Heart left ventricle (tissue), 16 donors: ENCODE results near the gene RAD51B. TPM values are rescaled to one million over a fixed set of nuclear protein-coding genes. Genes with fewer than 3 reads are reported as not detected.

Source experiments
- ATAC-seq, 4 donors: fragments of 200-7000 bp; cut with Tn5 transposase; one replicate each; pipeline ENCODE4 v1.9.1; 2020 to 2022; ENCODE audit warnings: moderate library complexity in 4 of 4, mild to moderate bottlenecking in 3 of 4, moderate number of reproducible peaks in 1 of 4
- DNase-seq, 5 donors: peaks; one replicate each; pipeline ENCODE4 v3.0.0-alpha.2; 2020
- H3K27ac ChIP-seq, 12 donors: fragments of 200-600 bp; sonication (generic) in 4 of 12; one replicate each; pipeline versions ENCODE4 v1.5.0 to v1.8.0; 2016 to 2022; ENCODE audit warnings: mild to moderate bottlenecking in 2 of 12
- H3K27me3 ChIP-seq, 9 donors: fragments of 200-600 bp; sonication (generic) in 2 of 9; one replicate each; pipeline versions ENCODE4 v1.5.1 to v1.8.0; 2016 to 2022; ENCODE audit warnings: mild to moderate bottlenecking in 3 of 9
- H3K36me3 ChIP-seq, 9 donors: fragments of 200-600 bp; sonication (generic) in 2 of 9; one replicate each; pipeline versions ENCODE4 v1.5.0 to v1.8.0; 2018 to 2022; ENCODE audit warnings: mild to moderate bottlenecking in 2 of 9
- H3K4me1 ChIP-seq, 12 donors: fragments of 200-600 bp; sonication (generic) in 4 of 12; one replicate each; pipeline versions ENCODE4 v1.5.0 to v1.8.0; 2016 to 2022; ENCODE audit warnings: mild to moderate bottlenecking in 3 of 12
- H3K4me3 ChIP-seq, 12 donors: fragments of 200-600 bp; sonication (generic) in 4 of 12; one replicate each; pipeline versions ENCODE4 v1.5.0 to v1.8.0; 2017 to 2022; ENCODE audit warnings: mild to moderate bottlenecking in 9 of 12, moderate library complexity in 4 of 12
- H3K9me3 ChIP-seq, 12 donors: fragments of 200-600 bp; sonication (generic) in 4 of 12; one replicate each; pipeline versions ENCODE4 v1.5.0 to v1.8.0; 2016 to 2022; ENCODE audit warnings: mild to moderate bottlenecking in 1 of 12
- POLR2A ChIP-seq, 2 donors: fragments of 450-650 bp; IDR thresholded peaks; one replicate each; pipeline ENCODE4 v1.6.1; 2017; ENCODE audit warnings: antibody characterized with exemption in 2 of 2, mild to moderate bottlenecking in 2 of 2, moderate library complexity in 2 of 2
- WGBS, 4 donors: extraction: QIAGEN DNeasy Blood & Tissue Kit in 2 of 4; methylation state at CpG; one replicate each; pipeline versions ENCODE4 v1.1.5 to v1.1.7; 2013 to 2018; 5-methylcytosine and 5-hydroxymethylcytosine counted together
- intact Hi-C, 10 donors: fragments of 100-400 bp; cut with DNase I; formaldehyde crosslinking; loops; one replicate each; pipeline versions ENCODE4 v1.11.1 to v1.14.2; 2022
- polyA plus RNA-seq, 2 donors: library from polyadenylated mRNA; stranded (reverse); fragments of 200-250 nt; gene quantifications; one replicate each; pipeline ENCODE4 v1.2.3, GENCODE V29; 2013
- total RNA-seq, 9 donors: library from RNA; depleted of rRNA in 2 of 9; stranded (reverse); fragments of >200 nt in 2 of 9; fragmentation: NEBNext Ultra II Directional in 3 of 9; extraction: Animal tissue kit (Norgen Biotek cat#: 25700) in 3 of 9; gene quantifications; one replicate each; pipeline versions ENCODE4 v1.1.0 to v1.2.4, GENCODE V29; 2016 to 2023
- TF ChIP-seq, protein P1 (sequence below), 12 donors: fragments of 200-600 bp; sonication (generic) in 4 of 12; IDR thresholded peaks; one replicate each; pipeline versions ENCODE4 v1.5.0 to v1.8.0; 2018 to 2022; ENCODE audit warnings: antibody characterized with exemption in 12 of 12, mild to moderate bottlenecking in 5 of 12
- donor health status: ischemic (EF 13 %, LVEDD 7.1; RV severe dilation, severe dysfunction).
- donor health status: healthy with polysubstance abuse.
- donor health status: DM: no; HTN: yes; CAD: no.
- donor health status: DM: no; HTN: no; CAD: no.
- donor health status: ischemic (EF 25% LVEDD 6.9; RV normal size, moderate dysfunction).
- donor health status: ischemic (EF 25% LVEDD 5.7; RV mildly dilated, moderate dysfunction).
- donor health status: healthy.
- donor health status: DM: yes; HTN: yes; CAD: no.
- donor health status: ischemic (EF 35%, LVEDD 5.7; RV mildly dilated, moderate dysfunction).
- donor health status: nonischemic (EF 11% LVEDD 7.7; RV severe dilation, severe dysfunction).
- donor health status: DM: yes; HTN: yes; CAD: no.
- donor health status: PGD.
- donor health status: ischemic (EF 29% LVEDD 5.4; RV normal size, mild dysfunction).
- donor health status: nonischemic (EF 23%, LVEDD 6.1; RV moderate dilation, normal function).

The RAD51B gene
- total and polyA plus RNA-seq, 11 donors = 1.3 to 11.3 (median 3.2) TPM

DNA sequence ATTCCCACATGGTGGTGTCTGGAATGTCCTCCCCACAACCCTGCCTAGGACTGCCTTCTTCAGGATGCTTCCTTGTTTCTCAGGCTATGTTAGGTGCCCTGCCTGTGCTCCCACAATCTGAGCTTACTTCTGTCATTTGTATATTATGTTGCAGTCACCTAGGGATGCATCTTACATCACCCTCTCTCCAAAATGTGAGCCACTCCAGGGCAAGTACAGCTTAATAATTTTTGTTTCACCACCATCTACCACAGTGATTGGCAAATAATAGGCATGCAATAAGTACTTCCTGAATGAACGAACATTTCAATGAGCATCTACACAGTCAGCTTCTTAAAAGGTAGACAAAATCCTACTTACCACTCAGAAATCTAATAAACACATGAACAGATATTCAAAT is 40.8 kb upstream of the RAD51B start:
- H3K4me1 ChIP-seq = no peaks in the 10 kb centered on the region
- H3K4me3 ChIP-seq = no peak overlapping the region
- intact Hi-C loops = no loop called here
- no peak for ATAC-seq
- H3K36me3 ChIP-seq = peaks cover 0 to 100% (median 100%) of the 10 kb centered on the region in 9 donors
- DNase-seq = no peak
- H3K9me3 ChIP-seq = no peaks in the 10 kb centered on the region
- H3K27ac ChIP-seq = no peak overlapping the region
- TF ChIP-seq POLR2A (IDR thresholded peaks at IDR 0.05) = no peak
- TF ChIP-seq, protein P1, sequence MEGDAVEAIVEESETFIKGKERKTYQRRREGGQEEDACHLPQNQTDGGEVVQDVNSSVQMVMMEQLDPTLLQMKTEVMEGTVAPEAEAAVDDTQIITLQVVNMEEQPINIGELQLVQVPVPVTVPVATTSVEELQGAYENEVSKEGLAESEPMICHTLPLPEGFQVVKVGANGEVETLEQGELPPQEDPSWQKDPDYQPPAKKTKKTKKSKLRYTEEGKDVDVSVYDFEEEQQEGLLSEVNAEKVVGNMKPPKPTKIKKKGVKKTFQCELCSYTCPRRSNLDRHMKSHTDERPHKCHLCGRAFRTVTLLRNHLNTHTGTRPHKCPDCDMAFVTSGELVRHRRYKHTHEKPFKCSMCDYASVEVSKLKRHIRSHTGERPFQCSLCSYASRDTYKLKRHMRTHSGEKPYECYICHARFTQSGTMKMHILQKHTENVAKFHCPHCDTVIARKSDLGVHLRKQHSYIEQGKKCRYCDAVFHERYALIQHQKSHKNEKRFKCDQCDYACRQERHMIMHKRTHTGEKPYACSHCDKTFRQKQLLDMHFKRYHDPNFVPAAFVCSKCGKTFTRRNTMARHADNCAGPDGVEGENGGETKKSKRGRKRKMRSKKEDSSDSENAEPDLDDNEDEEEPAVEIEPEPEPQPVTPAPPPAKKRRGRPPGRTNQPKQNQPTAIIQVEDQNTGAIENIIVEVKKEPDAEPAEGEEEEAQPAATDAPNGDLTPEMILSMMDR (IDR thresholded peaks at IDR 0.05) = no peak
- 86 to 93% (median 88%) methylated on average over 1 of the region's 1 CpG for WGBS, 4 donors
- H3K27me3 ChIP-seq = no peaks in the 10 kb centered on the region

DNA sequence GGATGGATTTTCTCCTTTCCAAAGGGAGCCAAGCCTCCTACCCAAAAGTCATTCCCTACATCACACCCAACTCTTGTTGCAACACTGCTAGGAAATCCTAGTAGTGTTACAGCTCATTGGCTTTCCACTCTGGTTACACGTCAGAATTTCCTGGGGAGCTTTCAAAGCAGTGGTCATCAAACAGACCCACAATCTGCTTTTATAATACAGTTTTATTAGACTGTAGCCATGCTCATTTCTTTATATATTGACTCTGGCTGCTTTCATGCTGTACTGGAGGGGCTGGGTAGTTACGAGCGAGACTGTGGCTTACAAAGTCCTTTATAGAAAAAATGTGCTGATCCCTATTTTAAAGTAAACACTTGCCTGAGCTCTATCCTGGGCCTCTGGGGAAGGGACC is 37.5 kb upstream of the RAD51B start:
- ATAC-seq (no peak), DNase-seq (no peak)
- Histone ChIP-seq H3K27me3 (no peaks in the 10 kb centered on the region), H3K4me1 (peaks cover 0 to 7% (median 0%) of the 10 kb centered on the region in 12 donors), H3K27ac (no peak overlapping the region), H3K36me3 (peaks cover 0 to 100% (median 100%) of the 10 kb centered on the region in 9 donors), H3K9me3 (no peaks in the 10 kb centered on the region), H3K4me3 (no peak overlapping the region)
- 33 to 93% (median 59%) methylated on average over 3 of the region's 3 CpGs for WGBS, 4 donors
- intact Hi-C loops = no loop called here
- TF ChIP-seq POLR2A (IDR thresholded peaks at IDR 0.05) = no peak
- TF ChIP-seq, protein P1 (IDR thresholded peaks at IDR 0.05) = no peak

DNA sequence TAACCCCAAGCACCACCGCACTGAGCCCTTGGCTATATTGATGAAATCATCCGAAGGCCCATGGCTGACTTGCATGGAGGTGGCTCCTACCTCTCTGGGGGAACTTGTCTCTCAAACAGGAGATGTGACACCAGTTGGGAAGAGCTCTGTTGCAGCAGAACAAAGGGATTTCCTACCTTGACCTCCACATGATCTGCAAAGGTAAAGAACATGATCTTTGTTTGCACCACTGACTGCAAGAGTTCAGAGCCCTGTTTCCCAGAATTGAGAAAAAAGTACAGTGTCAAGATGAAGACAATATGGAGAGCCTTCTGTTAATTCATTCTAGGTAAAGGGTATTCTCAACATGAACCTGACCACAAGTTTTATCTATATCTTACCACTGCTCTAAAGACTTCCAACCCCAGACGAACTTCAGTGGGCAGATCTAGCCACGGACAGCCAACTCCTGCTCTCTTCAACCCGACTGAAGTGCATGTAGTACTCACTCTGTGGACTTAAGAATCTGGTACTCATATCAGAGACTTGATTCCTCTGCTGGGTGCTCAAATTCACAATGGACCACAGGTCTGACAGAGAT is 35.2 kb upstream of the RAD51B start:
- no peak for ATAC-seq

DNA sequence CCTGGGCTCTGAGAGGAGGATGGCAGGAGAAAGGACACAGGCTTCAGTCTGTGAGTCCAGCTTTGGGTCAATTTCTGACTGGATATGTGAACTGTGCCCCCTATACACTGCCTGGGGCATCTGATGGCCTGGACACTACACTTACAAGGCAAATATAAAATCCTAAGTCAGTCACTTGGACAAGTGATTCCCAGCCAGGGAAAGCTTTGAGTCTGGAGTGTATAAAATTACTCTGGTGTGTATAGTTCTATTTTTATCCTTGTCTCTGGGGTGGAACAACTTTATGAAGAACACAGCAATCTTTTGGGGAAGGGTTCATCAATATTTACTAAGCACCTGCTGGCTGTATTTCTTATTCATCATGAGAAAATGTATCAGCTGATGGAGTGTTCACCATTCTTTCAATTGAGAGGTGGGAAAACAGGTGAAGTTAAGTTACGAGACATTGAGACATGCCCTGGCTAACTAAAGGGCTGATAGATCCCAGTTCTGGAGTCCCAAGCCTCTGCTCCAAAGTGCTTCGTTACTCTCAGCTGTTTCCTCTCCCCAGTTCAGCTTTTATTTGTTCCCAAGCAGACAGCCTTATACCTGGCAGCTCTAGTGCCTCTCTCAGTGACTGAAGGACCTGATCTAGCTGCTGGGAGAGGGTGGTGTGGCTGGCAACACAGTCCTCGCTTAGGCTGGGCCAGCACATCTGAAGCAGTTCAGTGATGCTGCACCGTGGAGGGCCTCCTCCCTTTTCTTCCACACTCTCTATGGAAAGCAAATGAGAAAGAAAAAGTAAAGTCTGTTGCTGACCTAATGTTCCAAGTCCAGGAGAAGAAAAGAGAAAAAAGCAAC is 34.1 kb upstream of the RAD51B start:
- H3K4me1 ChIP-seq = peaks cover 0 to 7% (median 0%) of the 10 kb centered on the region in 12 donors
- TF ChIP-seq, protein P1 (IDR thresholded peaks at IDR 0.05) = no peak
- no peak for TF ChIP-seq POLR2A (IDR thresholded peaks at IDR 0.05)
- peaks cover 0 to 100% (median 100%) of the 10 kb centered on the region in 9 donors for H3K36me3 ChIP-seq
- H3K27me3 ChIP-seq = no peaks in the 10 kb centered on the region
- no peaks in the 10 kb centered on the region for H3K9me3 ChIP-seq
- intact Hi-C loops = no loop called here
- no peak for DNase-seq
- no peak overlapping the region for H3K4me3 ChIP-seq
- no peak overlapping the region for H3K27ac ChIP-seq
- 76 to 86% (median 84%) methylated on average over 4 of the region's 4 CpGs for WGBS, 4 donors
- ATAC-seq = peak; percentile 39 to 67 (median 58)

More for the DNA sequence above, 35.2 kb upstream of the RAD51B start:
- 94 to 96% (median 94%) methylated on average over 5 of the region's 5 CpGs for whole genome bisulfite sequencing, 4 donors
- intact Hi-C loops = no loop called here
- H3K36me3 ChIP-seq = peaks cover 0 to 100% (median 100%) of the 10 kb centered on the region in 9 donors
- no peaks in the 10 kb centered on the region for H3K27me3 ChIP-seq
- TF ChIP-seq, protein P1 (IDR thresholded peaks at IDR 0.05) = no peak
- no peak for TF ChIP-seq POLR2A (IDR thresholded peaks at IDR 0.05)
- no peak overlapping the region for H3K27ac ChIP-seq
- H3K9me3 ChIP-seq = no peaks in the 10 kb centered on the region
- DNase-seq = no peak
- H3K4me1 ChIP-seq = peaks cover 0 to 7% (median 0%) of the 10 kb centered on the region in 12 donors
- H3K4me3 ChIP-seq = no peak overlapping the region
